Measurements from ENCODE around the gene NR1H2.
"Not testable (repeated sequence)": the region's sequence is repeated elsewhere in the genome, so short reads cannot be mapped to it uniquely, and the experiment has no call there.

The NR1H2 gene

DNA sequence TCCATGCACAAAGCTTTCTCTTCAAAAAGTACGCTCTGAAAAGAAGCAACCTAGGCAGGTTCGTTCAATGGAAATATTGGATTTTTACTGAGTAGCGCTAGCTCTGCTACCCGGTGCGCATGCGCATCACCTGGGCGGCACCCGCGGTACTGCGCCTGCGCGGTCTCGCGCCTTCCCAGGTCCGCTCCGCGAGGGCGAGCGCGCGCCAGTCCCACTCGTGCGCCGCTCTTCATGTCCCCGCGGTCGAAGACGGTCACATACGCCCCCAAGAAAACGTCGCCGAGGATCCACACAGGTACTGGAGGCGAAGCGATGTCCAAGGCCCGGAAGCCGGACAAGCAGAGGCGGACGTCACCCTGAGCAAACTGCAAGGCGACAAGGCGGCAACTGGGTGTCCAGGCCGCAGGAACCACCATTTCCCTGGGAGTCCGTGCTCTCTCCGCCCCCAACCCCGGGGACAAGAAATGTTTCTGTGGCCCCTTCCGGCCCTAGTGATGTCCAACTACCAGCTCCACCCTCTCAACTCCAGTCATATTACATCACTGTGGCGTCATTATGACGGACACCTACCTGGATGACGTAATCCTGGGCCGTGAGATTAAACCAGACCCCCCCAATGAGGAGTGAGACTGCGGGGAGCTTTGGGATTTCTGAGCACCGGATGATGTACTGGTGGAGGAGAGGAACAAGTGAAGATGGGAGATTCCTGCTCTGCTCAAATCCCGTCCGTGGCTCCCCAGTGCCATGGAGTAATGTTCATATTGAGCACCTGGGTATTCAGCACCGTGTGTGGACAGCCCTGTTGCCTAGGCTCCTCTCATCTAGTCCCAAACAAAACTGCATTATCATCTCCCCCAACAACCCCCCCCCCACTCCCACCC lies 42.3 kb upstream of the NR1H2 start:
- no peak for FAIRE-seq
- peak; percentile 99 for DNase-seq (ENCODE audit: insufficient read length, low spot score)
- peak; percentile 88 for TF ChIP-seq POLR2A (IDR thresholded peaks at IDR 0.05; ENCODE audit: low read depth, low read length)

DNA sequence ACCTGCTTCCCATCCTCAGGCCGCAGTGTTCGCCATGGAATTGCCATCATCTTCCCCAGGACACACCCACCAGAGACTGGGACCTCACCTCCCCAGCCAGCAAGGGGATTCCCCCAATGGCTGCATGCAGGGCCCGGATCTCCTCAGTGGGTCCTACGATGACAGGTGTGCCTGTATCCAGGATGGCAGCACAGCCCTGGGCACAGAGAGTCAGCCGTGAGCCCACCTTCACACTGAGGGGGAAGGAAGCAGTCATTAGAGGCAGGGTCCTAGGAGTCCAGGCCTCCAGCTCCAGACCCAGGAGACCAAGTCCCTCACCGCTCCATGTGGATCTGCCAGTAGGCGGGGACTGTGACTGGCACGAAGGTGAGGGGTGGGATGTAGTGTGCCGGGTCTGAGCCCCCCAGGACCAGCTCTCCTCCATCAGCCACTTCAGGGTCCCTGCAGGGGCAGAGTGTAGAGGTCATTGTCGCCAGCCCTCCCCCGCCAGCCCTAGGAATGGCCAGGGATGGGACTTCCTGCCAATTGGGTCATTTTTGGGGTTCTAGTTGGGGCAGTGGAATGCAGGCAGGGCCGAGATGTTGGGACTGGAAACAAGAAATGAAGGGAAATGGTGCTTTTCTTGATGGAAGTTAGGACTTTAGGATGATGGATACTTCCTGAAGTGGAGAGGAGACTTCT lies 41.4 kb upstream of the NR1H2 start:
- no peak for TF ChIP-seq POLR2A (IDR thresholded peaks at IDR 0.05; ENCODE audit: low read depth, low read length)
- DNase-seq (ENCODE audit: insufficient read length, low spot score) (no peak), FAIRE-seq (no peak)

GRCh38 chr19:50337031-50337430 lies 39.2 kb upstream of the NR1H2 start:
- FAIRE-seq: not testable (repeated sequence)

GRCh38 chr19:50340331-50340730 lies 35.9 kb upstream of the NR1H2 start:
- DNase-seq (ENCODE audit: insufficient read length, low spot score): no peak
- no peak for TF ChIP-seq POLR2A (IDR thresholded peaks at IDR 0.05; ENCODE audit: low read depth, low read length)
- FAIRE-seq: no peak

More at GRCh38 chr19:50337031-50337430, 39.2 kb upstream of the NR1H2 start:
- not testable (repeated sequence) for DNase-seq (ENCODE audit: insufficient read length, low spot score)

DNA sequence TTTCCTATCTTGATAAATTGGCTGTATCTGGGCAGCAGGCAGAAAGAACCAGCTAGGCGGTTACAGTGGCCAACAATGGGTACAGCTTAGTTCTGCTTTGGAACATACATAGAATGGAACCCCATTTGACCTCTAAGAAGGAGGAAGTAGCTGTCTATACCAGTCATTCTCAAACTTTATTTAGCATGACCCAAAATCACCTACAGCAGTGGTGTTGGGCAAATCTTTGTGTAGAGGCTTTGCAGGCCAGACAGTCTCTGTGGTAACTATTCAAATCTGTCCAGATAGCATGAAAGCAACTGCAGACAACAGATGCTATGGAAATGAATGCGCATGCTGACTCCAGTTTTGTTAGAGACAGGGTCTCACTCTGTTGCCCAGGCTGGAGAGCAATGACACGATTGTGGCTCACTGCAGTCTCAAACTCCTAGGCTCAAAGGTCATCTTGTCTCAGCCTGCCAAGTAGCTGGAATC lies 35.1 kb upstream of the NR1H2 start:
- no peak for FAIRE-seq
- no peak for DNase-seq (ENCODE audit: insufficient read length, low spot score)
- TF ChIP-seq POLR2A (IDR thresholded peaks at IDR 0.05; ENCODE audit: low read depth, low read length): no peak

DNA sequence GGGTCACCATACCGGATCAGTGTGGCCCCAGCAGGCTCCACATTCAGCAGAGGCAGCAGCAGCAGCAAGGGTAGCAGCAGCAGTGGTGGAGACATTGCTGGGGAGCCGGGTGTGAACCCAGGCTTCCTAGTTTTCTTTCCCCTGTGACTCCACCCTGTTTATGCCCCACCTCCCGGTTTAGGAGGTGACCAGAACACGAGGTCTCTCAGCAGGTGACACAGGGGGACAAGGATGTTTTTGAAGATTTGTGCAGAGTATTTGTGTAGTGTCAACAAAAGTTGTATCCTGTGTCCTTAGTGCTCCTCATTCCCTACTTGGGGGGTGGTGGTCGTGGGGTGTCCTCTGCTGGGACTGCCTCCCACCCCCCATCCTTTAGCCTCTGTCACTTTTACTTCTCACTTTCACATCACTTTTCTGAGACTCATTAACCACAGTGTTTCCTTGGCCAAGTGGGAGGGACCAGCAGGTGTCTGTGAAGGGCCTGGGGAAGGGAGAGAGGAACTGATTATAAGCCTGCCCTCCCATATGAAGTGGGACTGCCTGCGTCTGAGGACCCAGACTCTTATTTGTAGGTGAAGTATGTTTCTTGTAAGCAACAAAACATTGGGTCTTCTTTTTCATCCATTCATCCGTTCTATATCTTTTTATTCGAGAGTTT lies 31.5 kb upstream of the NR1H2 start:
- DNase-seq (ENCODE audit: insufficient read length, low spot score) (no peak), FAIRE-seq (no peak)
- TF ChIP-seq POLR2A (IDR thresholded peaks at IDR 0.05; ENCODE audit: low read depth, low read length): no peak

GRCh38 chr19:50347089-50347581 lies 29.1 kb upstream of the NR1H2 start:
- DNase-seq (ENCODE audit: insufficient read length, low spot score); FAIRE-seq: not testable (repeated sequence)

DNA sequence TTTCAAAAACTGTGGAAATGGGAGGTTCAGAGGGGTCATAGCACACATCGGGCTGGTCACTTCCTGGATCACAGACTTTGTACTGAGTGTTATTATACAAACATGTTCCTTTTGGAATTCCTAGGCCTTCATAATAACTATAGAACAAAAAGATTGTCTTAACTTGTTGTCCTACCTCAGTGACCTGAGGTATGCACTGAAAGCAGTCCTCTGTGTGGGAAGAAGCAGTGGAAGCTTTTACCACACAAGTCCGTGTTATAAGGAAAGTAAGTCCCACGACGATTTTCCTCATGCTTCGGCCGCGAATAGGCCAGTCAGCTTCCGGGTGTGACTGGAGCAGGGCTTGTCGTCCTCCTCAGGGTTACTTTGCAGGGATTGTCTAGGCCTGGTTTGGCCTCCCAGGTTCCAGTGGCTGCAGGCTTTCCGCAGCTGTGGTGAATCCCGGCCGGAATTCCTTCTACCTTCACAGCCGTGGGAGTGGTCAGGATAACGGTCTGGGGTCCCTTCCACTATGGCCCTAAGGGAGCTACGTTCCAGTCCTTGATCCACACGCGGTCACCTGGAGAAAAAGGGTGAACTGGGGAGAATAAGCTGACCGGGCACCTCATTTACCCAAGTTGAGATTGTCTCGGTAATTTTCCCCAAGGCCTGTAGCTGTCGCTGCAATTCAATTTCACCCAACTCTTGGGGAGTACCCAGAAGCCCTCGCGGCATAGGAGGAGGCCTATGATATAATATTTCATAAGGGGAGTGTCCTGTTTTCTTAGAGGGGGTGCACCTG lies 26.8 kb upstream of the NR1H2 start:
- TF ChIP-seq POLR2A (IDR thresholded peaks at IDR 0.05; ENCODE audit: low read depth, low read length): no peak
- DNase-seq (ENCODE audit: insufficient read length, low spot score) (no peak), FAIRE-seq (no peak)

DNA sequence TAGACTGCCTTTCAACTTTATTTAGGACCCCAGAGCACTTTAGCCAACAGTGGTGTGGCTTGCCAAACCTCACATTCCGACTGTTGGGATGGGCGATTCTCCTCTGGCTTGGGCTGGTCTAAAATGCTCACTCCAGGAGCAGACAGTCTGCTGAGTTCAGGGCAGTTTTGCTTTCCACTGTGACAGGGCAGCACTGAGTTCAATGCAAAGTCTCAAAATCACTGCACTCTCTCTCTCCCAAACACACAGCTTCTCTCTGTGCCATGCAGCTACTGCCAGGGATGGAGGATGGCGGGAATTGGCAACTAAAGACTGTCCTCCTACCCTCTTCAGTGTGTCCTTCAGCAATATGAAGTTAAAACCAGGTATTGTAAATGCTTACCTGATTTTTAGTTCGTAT lies 24.0 kb upstream of the NR1H2 start:
- no peak for TF ChIP-seq POLR2A (IDR thresholded peaks at IDR 0.05; ENCODE audit: low read depth, low read length)
- DNase-seq (ENCODE audit: insufficient read length, low spot score) (no peak), FAIRE-seq (no peak)

DNA sequence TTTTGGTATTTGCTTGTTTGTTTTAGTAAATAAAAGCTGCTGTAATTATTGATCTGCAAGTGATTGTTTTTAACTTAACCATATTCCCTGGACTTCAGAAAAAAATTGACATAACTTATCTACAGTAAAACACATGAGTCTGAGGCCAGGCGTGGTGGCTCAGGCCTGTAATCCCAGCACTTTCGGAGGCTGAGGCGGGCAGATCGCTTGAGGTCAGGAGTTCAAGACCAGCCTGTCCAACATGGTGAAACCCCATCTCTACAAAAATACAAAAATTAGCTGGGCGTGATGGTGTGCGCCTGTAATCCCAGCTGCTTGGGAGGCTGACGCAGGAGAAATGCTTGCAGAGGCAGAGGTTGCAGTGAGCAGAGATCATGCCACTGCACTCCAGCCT lies 22.8 kb upstream of the NR1H2 start:
- not testable (repeated sequence) for DNase-seq (ENCODE audit: insufficient read length, low spot score); FAIRE-seq

DNA sequence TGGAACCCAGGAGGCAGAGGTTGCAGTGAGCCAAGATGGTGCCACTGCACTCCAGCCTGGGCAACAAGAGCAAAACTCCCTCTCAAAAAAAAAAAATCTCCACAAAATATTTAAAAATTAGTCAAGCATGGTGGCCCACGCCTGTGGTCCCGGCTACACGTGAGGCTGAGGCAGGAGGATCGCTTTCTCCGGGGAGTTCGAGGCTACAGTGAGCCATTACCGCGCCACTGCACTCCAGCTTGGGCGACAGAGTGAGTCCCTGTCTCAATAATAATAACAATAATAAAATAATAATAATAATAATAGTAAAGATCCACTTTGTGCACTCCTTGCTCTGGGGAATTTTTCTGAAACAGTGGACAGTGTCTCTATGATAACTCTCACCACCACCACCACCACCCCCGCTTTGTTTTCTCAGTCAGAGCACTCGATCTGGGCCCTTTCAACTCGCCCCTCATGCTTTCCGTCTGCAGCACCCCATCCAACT lies 19.5 kb upstream of the NR1H2 start:
- FAIRE-seq: no peak

GRCh38 chr19:50357178-50358100 lies 18.8 kb upstream of the NR1H2 start:
- DNase-seq (ENCODE audit: insufficient read length, low spot score): peak; percentile 55
- TF ChIP-seq POLR2A (IDR thresholded peaks at IDR 0.05; ENCODE audit: low read depth, low read length): 0 out of 2 replicates have a peak, but pooled peaks have one; percentile 8
- no peak for FAIRE-seq

More for the DNA sequence above, 19.5 kb upstream of the NR1H2 start:
- TF ChIP-seq POLR2A (IDR thresholded peaks at IDR 0.05; ENCODE audit: low read depth, low read length): no peak
- DNase-seq (ENCODE audit: insufficient read length, low spot score): no peak

Data from H54 (cell line).